ENCODE results near the gene GLOD5.

Gene GLOD5

DNA sequence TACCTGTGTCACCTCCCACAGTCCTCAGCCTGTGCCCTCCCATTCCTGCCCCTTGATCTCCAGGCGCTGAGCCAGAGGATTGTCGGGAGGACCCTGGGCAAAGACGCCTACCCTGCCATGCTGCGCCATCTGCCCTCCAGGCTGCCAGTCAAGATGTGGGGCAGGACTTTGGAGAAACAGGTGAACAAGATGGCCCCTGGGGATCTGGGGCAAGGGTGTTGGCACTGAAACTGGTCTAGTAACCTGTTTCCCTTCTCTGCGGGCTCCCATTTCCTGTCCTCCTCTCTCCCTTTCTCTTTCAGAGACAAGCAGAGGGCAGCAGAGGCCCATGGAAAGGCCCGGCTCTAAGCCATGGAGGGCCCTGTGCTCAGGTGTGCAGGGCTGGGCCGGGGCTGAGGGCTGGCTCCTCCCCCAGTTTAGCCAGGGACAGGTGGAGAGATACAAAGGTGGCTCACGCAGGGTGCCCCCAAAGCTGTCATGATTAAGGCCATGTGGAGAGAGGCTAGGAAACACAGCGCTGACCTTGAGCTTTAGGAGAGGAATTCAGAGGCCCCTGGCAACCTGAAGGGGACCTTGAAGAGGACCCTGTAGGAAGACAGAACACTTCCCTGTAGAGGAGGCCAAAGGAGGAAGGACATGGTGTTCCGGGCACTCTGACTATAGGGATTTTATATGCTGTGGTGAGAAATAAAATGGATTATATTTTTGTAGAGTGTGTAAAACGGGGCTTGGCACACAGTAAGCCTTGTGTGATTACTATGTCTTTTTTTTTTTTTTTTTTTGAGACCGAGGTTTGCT, at the start of gene GLOD5:
GLOD5 (plus strand) TSS at position 74 of the 798 bp plus-strand sequence; CDS start at position 118, 44 bp downstream.
- TF ChIP-seq, protein P1, sequence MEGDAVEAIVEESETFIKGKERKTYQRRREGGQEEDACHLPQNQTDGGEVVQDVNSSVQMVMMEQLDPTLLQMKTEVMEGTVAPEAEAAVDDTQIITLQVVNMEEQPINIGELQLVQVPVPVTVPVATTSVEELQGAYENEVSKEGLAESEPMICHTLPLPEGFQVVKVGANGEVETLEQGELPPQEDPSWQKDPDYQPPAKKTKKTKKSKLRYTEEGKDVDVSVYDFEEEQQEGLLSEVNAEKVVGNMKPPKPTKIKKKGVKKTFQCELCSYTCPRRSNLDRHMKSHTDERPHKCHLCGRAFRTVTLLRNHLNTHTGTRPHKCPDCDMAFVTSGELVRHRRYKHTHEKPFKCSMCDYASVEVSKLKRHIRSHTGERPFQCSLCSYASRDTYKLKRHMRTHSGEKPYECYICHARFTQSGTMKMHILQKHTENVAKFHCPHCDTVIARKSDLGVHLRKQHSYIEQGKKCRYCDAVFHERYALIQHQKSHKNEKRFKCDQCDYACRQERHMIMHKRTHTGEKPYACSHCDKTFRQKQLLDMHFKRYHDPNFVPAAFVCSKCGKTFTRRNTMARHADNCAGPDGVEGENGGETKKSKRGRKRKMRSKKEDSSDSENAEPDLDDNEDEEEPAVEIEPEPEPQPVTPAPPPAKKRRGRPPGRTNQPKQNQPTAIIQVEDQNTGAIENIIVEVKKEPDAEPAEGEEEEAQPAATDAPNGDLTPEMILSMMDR (conservative IDR thresholded peaks at IDR 0.05) = peak; percentile 65
- TF ChIP-seq ZFX (IDR thresholded peaks at IDR 0.05) = no peak
- peak within 1 kb of the TSS; percentile 65 for H3K27ac ChIP-seq

DNA sequence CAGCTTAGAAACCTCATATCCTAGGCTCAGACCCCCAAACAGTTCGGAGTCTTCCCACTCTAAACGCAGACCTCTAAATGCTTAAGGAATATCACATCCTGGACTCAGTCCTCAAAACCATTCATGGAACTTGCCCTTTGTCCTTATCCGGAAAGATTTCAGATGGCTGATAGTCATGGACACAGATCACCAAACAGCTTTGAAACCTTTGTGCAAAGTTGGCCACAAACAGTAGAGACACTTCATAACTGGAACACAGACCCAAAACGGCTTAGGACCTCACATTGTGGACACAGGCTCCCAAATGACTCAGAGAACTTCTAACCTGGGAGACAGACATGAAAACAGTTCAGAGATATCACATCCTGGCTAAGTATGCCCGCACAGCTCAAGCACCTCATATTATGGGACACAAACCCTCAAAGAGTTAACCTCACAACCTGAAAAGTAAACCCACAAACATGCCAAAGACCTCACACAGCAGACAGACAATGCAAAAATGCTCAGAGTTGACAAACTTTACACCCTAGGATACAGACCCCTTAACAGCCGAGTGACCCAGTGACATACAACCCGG, 49.5 kb upstream of the GLOD5 start:
- H3K27ac ChIP-seq = no peak overlapping the region
- TF ChIP-seq, protein P1 (conservative IDR thresholded peaks at IDR 0.05) = no peak
- no peak for TF ChIP-seq ZFX (IDR thresholded peaks at IDR 0.05)

GRCh38 chrX:48713847-48714246, 47.7 kb upstream of the GLOD5 start:
- TF ChIP-seq, protein P1 (conservative IDR thresholded peaks at IDR 0.05) = no peak
- TF ChIP-seq ZFX (IDR thresholded peaks at IDR 0.05) = no peak
- H3K27ac ChIP-seq = no peak overlapping the region

DNA sequence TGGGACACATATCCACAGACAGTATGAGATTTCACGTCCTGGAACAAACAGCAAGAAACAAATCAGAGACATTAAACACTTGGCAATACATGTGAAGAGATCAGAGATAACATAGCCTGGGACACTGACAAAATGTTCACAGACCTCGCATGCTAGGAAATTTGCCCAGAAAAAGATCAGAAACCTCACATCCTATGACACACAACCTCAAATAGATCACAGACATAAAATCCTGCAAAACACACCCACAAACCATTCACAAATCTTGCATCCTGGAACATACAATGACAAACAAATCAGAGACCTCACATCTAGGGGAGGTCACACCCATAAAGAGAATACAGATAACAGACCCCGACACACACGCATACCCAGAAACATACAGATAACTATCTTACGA, 47.0 kb upstream of the GLOD5 start:
- no peak overlapping the region for H3K27ac ChIP-seq
- TF ChIP-seq, protein P1 (conservative IDR thresholded peaks at IDR 0.05) = no peak
- no peak for TF ChIP-seq ZFX (IDR thresholded peaks at IDR 0.05)

DNA sequence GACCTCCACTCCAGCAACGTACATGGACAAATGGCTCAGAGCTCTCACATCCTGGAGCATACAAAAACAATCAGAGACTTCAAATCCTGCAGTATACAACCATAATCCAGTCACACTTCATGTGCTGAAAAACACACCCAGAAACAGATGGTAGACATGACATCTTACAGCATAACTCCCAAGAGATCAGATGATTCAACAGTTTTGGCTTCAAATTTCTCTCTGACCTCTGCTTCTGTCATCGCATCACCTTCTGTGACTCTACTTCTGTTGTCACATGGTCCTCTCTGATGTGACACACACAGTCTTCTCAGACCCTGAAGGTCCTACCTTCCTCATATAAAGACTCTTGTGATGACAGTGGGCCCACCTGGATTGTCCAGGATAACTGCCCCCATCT, 46.5 kb upstream of the GLOD5 start:
- no peak overlapping the region for H3K27ac ChIP-seq
- TF ChIP-seq ZFX (IDR thresholded peaks at IDR 0.05) = no peak
- TF ChIP-seq, protein P1 (conservative IDR thresholded peaks at IDR 0.05) = no peak

DNA sequence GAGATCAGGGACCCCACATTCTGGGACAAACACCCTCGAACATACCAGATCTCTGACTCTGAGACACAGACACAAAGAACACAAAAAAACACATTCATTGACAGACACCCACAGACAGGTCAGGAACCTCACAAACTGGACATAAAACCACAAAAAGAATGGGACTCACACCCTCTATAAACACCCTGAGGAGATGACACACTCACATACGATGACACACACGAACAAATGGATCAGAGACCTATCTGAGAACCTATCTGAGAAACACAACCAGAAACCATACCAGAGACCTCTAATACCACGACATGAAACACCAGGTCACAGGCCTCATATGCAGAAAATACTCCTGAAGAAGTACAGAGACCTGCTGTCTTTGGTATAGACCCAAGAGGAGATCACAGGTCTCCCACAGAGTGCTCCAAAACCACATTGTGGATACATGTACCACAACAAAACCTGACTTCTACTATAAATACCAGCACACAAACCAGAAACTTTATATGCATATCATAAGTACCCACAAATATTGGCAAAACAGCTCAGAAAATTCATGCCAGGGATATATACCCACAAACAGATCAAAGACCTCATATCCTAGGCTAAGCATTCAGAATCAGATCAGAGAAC, 45.6 kb upstream of the GLOD5 start:
- no peak overlapping the region for H3K27ac ChIP-seq

More for the DNA sequence above, 45.6 kb upstream of the GLOD5 start:
- TF ChIP-seq, protein P1 (conservative IDR thresholded peaks at IDR 0.05) = no peak
- TF ChIP-seq ZFX (IDR thresholded peaks at IDR 0.05) = no peak

All from C4-2B (cell line).